BLaER1 treated with 17β-estradiol and CSF1 and Interleukin-3, amounts not matched to agents 10 nM and 100 nM (cell line): ENCODE measurements around the gene SFMBT2.

Experiments
- H3K27ac ChIP-seq, 11 experiments: shearing (Covaris generic); formaldehyde crosslinking; 2 replicates each; pipeline ENCODE4 v1.8.1; 2022
- H3K27me3 ChIP-seq, 11 experiments: shearing (Covaris generic); formaldehyde crosslinking; 2 replicates each; pipeline ENCODE4 v1.8.1; 2022
- H3K36me3 ChIP-seq, 11 experiments: shearing (Covaris generic); formaldehyde crosslinking; 2 replicates each; pipeline ENCODE4 v1.8.1; 2022
- H3K4me1 ChIP-seq, 10 experiments: shearing (Covaris generic); formaldehyde crosslinking; 2 replicates each; pipeline ENCODE4 v1.8.1; 2022
- H3K4me2 ChIP-seq, 11 experiments: shearing (Covaris generic); formaldehyde crosslinking; 2 replicates each; pipeline ENCODE4 v1.8.1; 2022
- H3K4me3 ChIP-seq, 10 experiments: shearing (Covaris generic); formaldehyde crosslinking; 2 replicates each; pipeline ENCODE4 v1.8.1; 2022
- H3K9ac ChIP-seq, 11 experiments: shearing (Covaris generic); formaldehyde crosslinking; 2 replicates each; pipeline ENCODE4 v1.8.1; 2022
- H3K9me3 ChIP-seq, 11 experiments: shearing (Covaris generic); formaldehyde crosslinking; replicated peaks in 1 of 11; 2 replicates each; pipeline ENCODE4 v1.8.1; 2022
- H4K20me1 ChIP-seq, 11 experiments: shearing (Covaris generic); formaldehyde crosslinking; 2 replicates each; pipeline ENCODE4 v1.8.1; 2022
- Cebpa-rat ChIP-seq, 11 experiments: shearing (Covaris generic); IDR thresholded peaks; 2 replicates each; pipeline ENCODE4 v1.8.1; 2022

SFMBT2 gene

DNA sequence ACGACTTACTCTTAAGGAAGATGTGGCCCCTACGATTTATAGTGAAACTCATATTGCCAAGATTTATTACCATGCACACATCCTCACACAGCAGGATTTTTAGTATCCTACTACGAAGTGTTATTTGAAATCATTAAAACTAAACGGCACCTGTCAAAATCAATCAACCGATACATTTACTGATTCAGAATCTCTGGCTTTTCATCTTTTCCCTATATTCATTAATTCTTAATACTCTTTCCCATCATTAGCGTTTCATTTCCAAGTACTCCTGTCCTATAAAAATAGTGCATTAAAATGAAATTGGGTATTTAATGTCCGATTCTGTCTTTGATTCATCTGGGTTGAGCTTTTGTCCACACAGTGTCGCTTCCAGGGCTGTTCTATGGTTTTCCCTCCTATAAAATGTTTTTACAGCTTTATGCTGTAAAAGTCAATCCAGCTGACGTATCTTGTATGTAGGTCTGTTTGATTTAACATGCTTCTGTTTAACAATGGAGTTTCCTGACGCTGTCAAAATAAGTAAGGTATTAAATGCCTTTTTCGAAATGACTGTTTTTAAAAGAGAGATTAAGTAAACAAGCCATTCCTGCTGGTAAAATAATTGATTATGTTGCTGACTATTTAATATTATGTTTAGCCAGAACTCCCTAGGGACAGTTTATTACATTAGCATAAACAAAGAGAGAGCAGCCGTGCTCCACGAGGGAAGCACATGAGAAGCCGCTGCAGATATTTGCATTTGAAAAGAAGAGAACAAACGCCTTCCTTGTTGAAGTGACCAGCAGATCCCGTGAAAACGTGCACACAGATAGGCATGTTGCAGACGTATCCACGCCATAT is 22.3 kb upstream of the SFMBT2 start:
- TF ChIP-seq Cebpa-rat (IDR thresholded peaks at IDR 0.05), result no peak
- Histone ChIP-seq H3K4me1 (peaks cover 12 to 36% (median 23%) of the 10 kb centered on the region in 10 experiments), H3K9ac (no peak overlapping the region), H3K27ac (no peak overlapping the region), H3K36me3 (no peaks in the 10 kb centered on the region), H4K20me1 (no peaks in the 10 kb centered on the region), H3K27me3 (no peaks in the 10 kb centered on the region), H3K4me3 (no peak overlapping the region), H3K4me2 (peak overlapping the region in 10 of 11 experiments; percentile 4 to 44 (median 27); a peak in 15 of 22 replicates), H3K9me3 (no peaks in the 10 kb centered on the region)

DNA sequence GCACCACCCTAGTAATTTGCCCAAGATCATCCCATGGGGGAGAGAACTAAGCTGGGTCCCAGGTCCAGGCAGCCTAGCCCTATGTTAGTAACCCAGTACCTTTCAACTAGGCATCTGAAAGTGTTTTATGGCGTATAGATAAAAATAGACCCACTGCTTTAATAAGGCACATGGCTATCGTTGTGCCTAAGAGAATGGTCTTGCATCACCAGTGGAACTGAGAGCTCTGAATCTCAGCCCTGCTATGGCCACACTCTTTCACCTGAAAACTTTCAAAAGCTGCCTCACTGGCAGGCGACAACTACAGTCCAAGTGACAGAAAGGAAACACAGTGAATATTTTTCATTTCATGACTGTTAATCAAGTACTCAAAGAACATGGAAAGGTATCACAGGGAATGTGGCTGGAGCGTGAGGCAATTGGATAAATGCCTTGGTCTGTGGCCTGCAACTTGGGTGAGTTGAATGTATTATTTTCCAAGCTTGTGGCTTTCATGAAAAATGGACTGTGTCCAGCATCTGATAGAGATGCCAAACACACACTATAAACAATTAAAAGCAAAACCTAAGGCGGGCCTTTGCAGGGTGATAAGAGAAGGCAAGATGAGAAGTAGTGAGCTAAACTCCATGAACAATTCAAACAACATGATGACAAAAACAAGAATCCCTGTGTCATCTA is 18.0 kb upstream of the SFMBT2 start:
- H3K4me1 ChIP-seq, result peaks cover 0 to 10% (median 0%) of the 10 kb centered on the region in 10 experiments; a peak in 3 of 20 replicates
- no peaks in the 10 kb centered on the region for H3K27me3 ChIP-seq
- H3K9ac ChIP-seq, result no peak overlapping the region

DNA sequence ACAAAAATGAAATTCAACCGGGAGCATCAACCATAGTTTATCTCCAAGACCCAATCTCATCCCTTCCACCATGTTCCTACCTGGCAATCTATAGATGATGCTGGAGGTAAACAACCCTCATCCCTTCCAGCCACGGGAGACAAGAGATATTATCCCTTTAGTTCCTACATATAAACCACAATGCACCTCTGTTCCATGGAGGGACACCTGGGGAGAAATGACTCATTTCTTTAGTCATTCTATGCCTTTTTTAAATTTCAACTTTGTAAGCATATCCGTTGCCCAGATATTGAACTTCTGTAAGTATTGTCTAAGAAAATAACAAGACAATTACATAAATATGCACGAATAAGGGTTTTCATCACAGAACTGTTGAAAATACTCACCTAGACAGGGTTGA is 15.5 kb upstream of the SFMBT2 start:
- Histone ChIP-seq H3K4me2 (no peak overlapping the region), H3K9ac (no peak overlapping the region), H3K9me3 (no peaks in the 10 kb centered on the region; a peak in 1 of 22 replicates), H3K4me3 (no peak overlapping the region), H3K27ac (no peak overlapping the region), H3K27me3 (no peaks in the 10 kb centered on the region), H3K4me1 (no peaks in the 10 kb centered on the region), H4K20me1 (no peaks in the 10 kb centered on the region), H3K36me3 (no peaks in the 10 kb centered on the region)
- TF ChIP-seq Cebpa-rat (IDR thresholded peaks at IDR 0.05), result no peak

More for the DNA sequence above, 18.0 kb upstream of the SFMBT2 start:
- H3K4me2 ChIP-seq, result no peak overlapping the region
- H3K36me3 ChIP-seq, result no peaks in the 10 kb centered on the region
- no peak overlapping the region for H3K27ac ChIP-seq
- no peak for TF ChIP-seq Cebpa-rat (IDR thresholded peaks at IDR 0.05)
- H3K4me3 ChIP-seq, result no peak overlapping the region
- no peaks in the 10 kb centered on the region; a peak in 1 of 22 replicates for H3K9me3 ChIP-seq
- no peaks in the 10 kb centered on the region for H4K20me1 ChIP-seq

DNA sequence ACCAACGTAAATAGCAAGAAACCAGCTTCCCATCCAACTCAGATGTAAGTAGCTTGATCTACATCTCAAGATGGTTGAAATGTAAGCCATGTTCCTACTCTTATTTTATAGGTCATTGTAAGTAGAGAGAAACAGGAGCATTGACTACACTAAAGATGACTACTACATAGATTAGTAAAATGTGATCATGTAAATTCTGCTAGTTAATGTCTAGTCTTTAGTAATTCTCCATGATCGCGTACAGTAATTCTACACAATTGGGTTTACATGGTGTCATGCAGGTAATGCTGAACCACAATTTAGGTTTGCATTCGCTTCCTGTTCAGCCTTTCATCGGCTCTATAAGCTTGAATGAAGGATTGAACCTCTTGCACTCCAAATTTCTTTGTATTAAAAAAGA is 14.9 kb upstream of the SFMBT2 start:
- H3K27me3 ChIP-seq, result no peaks in the 10 kb centered on the region
- H3K27ac ChIP-seq, result no peak overlapping the region
- no peak overlapping the region for H3K4me3 ChIP-seq
- H3K4me2 ChIP-seq, result no peak overlapping the region
- TF ChIP-seq Cebpa-rat (IDR thresholded peaks at IDR 0.05), result no peak
- H3K9ac ChIP-seq, result no peak overlapping the region
- H3K4me1 ChIP-seq, result no peaks in the 10 kb centered on the region
- H3K36me3 ChIP-seq, result no peaks in the 10 kb centered on the region
- no peaks in the 10 kb centered on the region for H4K20me1 ChIP-seq
- H3K9me3 ChIP-seq, result no peaks in the 10 kb centered on the region; a peak in 1 of 22 replicates

DNA sequence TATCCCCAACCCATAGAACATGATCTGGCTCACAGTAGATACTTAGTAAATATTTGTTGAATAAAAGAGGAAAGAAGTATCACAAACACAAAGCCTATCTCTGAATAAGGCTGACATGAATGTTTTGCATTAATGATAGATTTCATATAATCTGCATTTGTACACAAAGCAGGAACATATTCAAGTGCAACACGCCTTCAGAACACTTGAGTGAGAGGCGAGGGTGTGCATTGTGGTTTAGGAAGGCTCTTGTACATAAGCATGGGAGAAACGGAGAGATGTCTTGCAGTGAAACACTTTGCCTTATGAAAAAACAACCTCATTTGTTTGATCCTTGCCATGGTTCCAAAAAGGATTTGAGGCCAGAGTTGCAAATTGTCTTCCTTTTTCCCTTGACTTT is 14.1 kb upstream of the SFMBT2 start:
- Histone ChIP-seq H3K9ac (no peak overlapping the region), H3K4me2 (no peak overlapping the region), H4K20me1 (no peaks in the 10 kb centered on the region), H3K27me3 (no peaks in the 10 kb centered on the region), H3K4me1 (no peaks in the 10 kb centered on the region), H3K9me3 (peaks cover 0 to 4% (median 2%) of the 10 kb centered on the region in 11 experiments; a peak in 9 of 22 replicates), H3K27ac (no peak overlapping the region), H3K4me3 (no peak overlapping the region), H3K36me3 (no peaks in the 10 kb centered on the region)
- TF ChIP-seq Cebpa-rat (IDR thresholded peaks at IDR 0.05), result no peak

DNA sequence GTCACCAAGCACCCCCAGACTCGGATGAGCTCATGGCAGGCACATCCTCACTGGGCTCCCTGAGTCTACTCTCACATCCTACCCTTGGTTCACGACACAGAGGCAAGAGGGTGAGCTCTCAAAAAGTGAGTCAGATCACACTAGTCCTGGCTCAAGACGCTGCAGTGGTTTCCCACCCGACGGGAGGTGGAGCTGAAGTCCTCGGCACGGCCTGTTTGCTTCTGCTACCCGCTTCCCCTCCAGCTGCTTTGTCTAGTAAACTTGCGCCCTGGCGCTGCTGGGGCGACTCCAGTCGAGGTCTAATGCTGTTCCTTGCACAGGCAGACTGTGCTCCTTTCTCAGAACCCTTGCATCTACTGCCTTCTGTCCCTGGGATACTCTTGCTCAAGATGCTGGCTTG is 13.5 kb upstream of the SFMBT2 start:
- H4K20me1 ChIP-seq, result no peaks in the 10 kb centered on the region
- TF ChIP-seq Cebpa-rat (IDR thresholded peaks at IDR 0.05), result no peak
- no peaks in the 10 kb centered on the region for H3K4me1 ChIP-seq
- H3K9me3 ChIP-seq, result peaks cover 0 to 10% (median 6%) of the 10 kb centered on the region in 11 experiments; a peak in 9 of 22 replicates
- H3K9ac ChIP-seq, result no peak overlapping the region
- H3K4me2 ChIP-seq, result no peak overlapping the region
- no peaks in the 10 kb centered on the region for H3K27me3 ChIP-seq
- H3K27ac ChIP-seq, result no peak overlapping the region
- no peak overlapping the region for H3K4me3 ChIP-seq
- H3K36me3 ChIP-seq, result no peaks in the 10 kb centered on the region

DNA sequence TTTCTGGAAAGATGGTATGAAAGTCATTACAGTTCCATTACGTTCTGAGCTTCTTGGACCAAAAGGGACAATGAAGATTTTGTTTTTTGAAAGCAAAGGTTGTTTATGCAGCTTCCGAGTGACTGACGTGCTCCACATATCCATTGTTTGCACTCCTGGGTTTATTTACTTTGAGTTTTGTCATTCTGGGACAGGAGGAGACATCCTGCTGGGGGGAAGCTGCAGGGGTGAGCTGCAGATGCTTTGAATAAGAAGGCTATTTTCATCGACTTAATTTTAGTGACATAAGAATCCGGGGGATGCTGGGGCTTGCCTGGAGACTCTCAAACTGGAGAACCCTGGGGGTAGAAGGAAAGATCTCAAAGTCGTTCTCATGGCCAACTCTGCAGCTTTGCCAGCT is 12.7 kb upstream of the SFMBT2 start:
- Histone ChIP-seq H3K9ac (no peak overlapping the region), H3K4me3 (no peak overlapping the region), H4K20me1 (no peaks in the 10 kb centered on the region), H3K36me3 (no peaks in the 10 kb centered on the region), H3K27me3 (no peaks in the 10 kb centered on the region), H3K4me1 (no peaks in the 10 kb centered on the region), H3K27ac (no peak overlapping the region), H3K9me3 (peaks cover 0 to 11% (median 6%) of the 10 kb centered on the region in 11 experiments; a peak in 9 of 22 replicates), H3K4me2 (no peak overlapping the region)
- no peak for TF ChIP-seq Cebpa-rat (IDR thresholded peaks at IDR 0.05)

DNA sequence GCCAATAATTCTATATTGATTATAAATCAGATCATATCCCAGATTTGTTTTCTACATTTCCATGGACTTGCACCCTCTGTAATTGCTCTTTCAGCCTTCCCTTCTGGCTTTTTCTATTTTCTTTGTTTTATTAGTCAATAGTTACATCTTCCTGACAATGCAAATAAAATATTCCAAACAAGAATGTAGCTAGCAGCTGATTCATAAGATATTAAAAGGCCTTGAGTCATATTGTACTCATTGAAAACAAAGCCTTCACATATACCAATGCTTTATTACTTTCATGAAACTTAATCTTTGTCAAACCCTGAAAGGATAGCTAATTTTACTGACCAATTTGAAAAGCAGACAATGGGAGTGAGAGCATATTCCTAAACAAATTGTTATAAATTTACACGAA is 10.7 kb upstream of the SFMBT2 start:
- no peak for TF ChIP-seq Cebpa-rat (IDR thresholded peaks at IDR 0.05)
- H3K27ac ChIP-seq, result no peak overlapping the region
- no peak overlapping the region for H3K4me2 ChIP-seq
- no peak overlapping the region for H3K9ac ChIP-seq
- H3K4me1 ChIP-seq, result peaks cover 0 to 13% (median 9%) of the 10 kb centered on the region in 10 experiments; a peak in 11 of 20 replicates
- H3K36me3 ChIP-seq, result no peaks in the 10 kb centered on the region
- no peaks in the 10 kb centered on the region for H3K27me3 ChIP-seq
- H4K20me1 ChIP-seq, result no peaks in the 10 kb centered on the region
- H3K9me3 ChIP-seq, result peaks cover 0 to 11% (median 6%) of the 10 kb centered on the region in 11 experiments; a peak in 9 of 22 replicates
- no peak overlapping the region for H3K4me3 ChIP-seq

DNA sequence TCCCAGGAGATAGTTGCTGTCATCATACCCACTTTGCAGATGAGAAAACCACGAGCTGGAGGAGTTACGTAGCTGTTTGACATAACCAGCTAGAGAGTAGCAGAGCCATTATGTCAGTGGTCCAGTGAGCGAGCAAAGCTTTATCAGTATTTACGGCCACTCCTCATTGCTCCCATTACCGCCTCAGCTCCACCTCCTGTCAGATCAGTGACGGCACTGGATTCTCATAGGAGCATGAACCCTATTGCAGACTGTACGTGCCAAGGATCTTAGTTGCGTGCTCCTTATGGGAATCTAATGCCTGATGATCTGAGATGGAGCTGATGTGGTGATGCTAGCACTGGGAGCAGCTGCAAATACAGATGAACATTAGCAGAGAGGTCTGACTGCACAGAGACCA is 9.2 kb upstream of the SFMBT2 start:
- H3K27me3 ChIP-seq, result peaks cover 0 to 6% (median 2%) of the 10 kb centered on the region in 11 experiments; a peak in 13 of 22 replicates
- peaks cover 0 to 16% (median 9%) of the 10 kb centered on the region in 10 experiments; a peak in 11 of 20 replicates for H3K4me1 ChIP-seq
- peaks cover 0 to 11% (median 6%) of the 10 kb centered on the region in 11 experiments; a peak in 9 of 22 replicates for H3K9me3 ChIP-seq
- H4K20me1 ChIP-seq, result no peaks in the 10 kb centered on the region
- no peak overlapping the region for H3K27ac ChIP-seq
- no peaks in the 10 kb centered on the region for H3K36me3 ChIP-seq
- no peak overlapping the region for H3K9ac ChIP-seq
- no peak for TF ChIP-seq Cebpa-rat (IDR thresholded peaks at IDR 0.05)
- no peak overlapping the region for H3K4me3 ChIP-seq
- H3K4me2 ChIP-seq, result no peak overlapping the region
